SK-N-SH treated with all-trans-retinoic acid at 6 μM for 48 hours (cell line): Measurements from ENCODE around the gene KCNMB2.

ENCODE experiments used
- ATAC-seq: fragments of 200-7000 bp; cut with Tn5 transposase; 3 replicates; pipeline ENCODE4 v1.9.1; 2020; ENCODE audit warnings: mild to moderate bottlenecking, moderate library complexity
- ARNTL ChIP-seq: fragments of 450-650 bp; formaldehyde crosslinking; IDR thresholded peaks from 2 replicates; pipeline ENCODE4 v1.5.0; 2020; ENCODE audit warnings: low read depth, mild to moderate bottlenecking, moderate library complexity, borderline replicate concordance
- BACH2 ChIP-seq: fragments of 250-450 bp; sonication (Bioruptor Pico); IDR thresholded peaks from 2 replicates; pipeline ENCODE4 v1.9.0; 2021; ENCODE audit warnings: mild to moderate bottlenecking, borderline replicate concordance
- CSDC2 ChIP-seq: fragments of 250-450 bp; sonication (Bioruptor Pico); IDR thresholded peaks from 2 replicates; pipeline ENCODE4 v1.5.0; 2020; ENCODE audit warnings: mild to moderate bottlenecking, moderate library complexity
- ESRRG ChIP-seq: fragments of 250-450 bp; sonication (Bioruptor Pico); IDR thresholded peaks from 2 replicates; pipeline ENCODE4 v1.6.1; 2021; ENCODE audit warnings: mild to moderate bottlenecking
- ISL1 ChIP-seq: fragments of 250-450 bp; sonication (Bioruptor Pico); IDR thresholded peaks from 2 replicates; pipeline ENCODE4 v2.1.2; 2022; ENCODE audit warnings: mild to moderate bottlenecking, moderate library complexity
- OSR1 ChIP-seq: fragments of 250-450 bp; sonication (Bioruptor Pico); IDR thresholded peaks from 2 replicates; pipeline ENCODE4 v1.8.0; 2022; ENCODE audit warnings: moderate library complexity, mild to moderate bottlenecking, inconsistent platforms
- PPARA ChIP-seq: fragments of 250-450 bp; sonication (Bioruptor Pico); IDR thresholded peaks from 2 replicates; pipeline ENCODE4 v1.5.0; 2020; ENCODE audit warnings: mild to moderate bottlenecking, borderline replicate concordance
- RARB ChIP-seq: fragments of 250-450 bp; sonication (Bioruptor Pico); IDR thresholded peaks from 2 replicates; pipeline ENCODE4 v1.8.0; 2021; ENCODE audit warnings: mild to moderate bottlenecking, moderate library complexity
- SNAI2 ChIP-seq: fragments of 250-450 bp; sonication (Bioruptor Pico); IDR thresholded peaks from 2 replicates; pipeline ENCODE4 v1.5.0; 2020; ENCODE audit warnings: mild to moderate bottlenecking, moderate library complexity
- TCF4 ChIP-seq: fragments of 250-450 bp; sonication (Bioruptor Pico); IDR thresholded peaks from 2 replicates; pipeline ENCODE4 v1.8.0; 2021; ENCODE audit warnings: mild to moderate bottlenecking, moderate library complexity, borderline replicate concordance
- TOX ChIP-seq: fragments of 250-450 bp; sonication (Bioruptor Pico); IDR thresholded peaks from 2 replicates; pipeline ENCODE4 v1.8.0; 2021; ENCODE audit warnings: mild to moderate bottlenecking, moderate library complexity, borderline replicate concordance
- ZC3H10 ChIP-seq: fragments of 250-450 bp; sonication (Bioruptor Pico); IDR thresholded peaks from 2 replicates; pipeline ENCODE4 v1.5.1; 2021; ENCODE audit warnings: mild to moderate bottlenecking, moderate library complexity
- ZFP3 ChIP-seq: fragments of 250-450 bp; sonication (Bioruptor Pico); IDR thresholded peaks from 2 replicates; pipeline ENCODE4 v1.5.0; 2020; ENCODE audit warnings: mild to moderate bottlenecking, moderate library complexity
- ZFP30 ChIP-seq: fragments of 450-650 bp; formaldehyde crosslinking; IDR thresholded peaks from 2 replicates; pipeline ENCODE4 v1.5.0; 2022; ENCODE audit warnings: mild to moderate bottlenecking, moderate library complexity
- ZNF70 ChIP-seq: fragments of 450-650 bp; formaldehyde crosslinking; IDR thresholded peaks from 2 replicates; pipeline ENCODE4 v1.5.0; 2020; ENCODE audit warnings: mild to moderate bottlenecking, moderate library complexity
- TF ChIP-seq, protein P1 (sequence below): fragments of 250-450 bp; sonication (Bioruptor Pico); IDR thresholded peaks from 2 replicates; pipeline ENCODE4 v1.5.1; 2021; ENCODE audit warnings: mild to moderate bottlenecking, moderate library complexity
- TF ChIP-seq, protein P2 (sequence below): fragments of 250-450 bp; sonication (Bioruptor Pico); IDR thresholded peaks from 2 replicates; pipeline ENCODE4 v1.8.0; 2021; ENCODE audit warnings: low read depth, mild to moderate bottlenecking, moderate library complexity, borderline replicate concordance
- TF ChIP-seq, protein P3 (sequence below): fragments of 250-450 bp; sonication (Bioruptor Pico); IDR thresholded peaks from 2 replicates; pipeline ENCODE4 v1.5.0; 2020; ENCODE audit warnings: mild to moderate bottlenecking, moderate library complexity
- TF ChIP-seq, protein P4 (sequence below): fragments of 250-450 bp; sonication (Bioruptor Pico); IDR thresholded peaks from 2 replicates; pipeline ENCODE4 v1.5.1; 2020; ENCODE audit warnings: low read depth, mild to moderate bottlenecking, moderate library complexity
- TF ChIP-seq, protein P5 (sequence below): fragments of 250-450 bp; sonication (Bioruptor Pico); IDR thresholded peaks from 2 replicates; pipeline ENCODE4 v1.8.0; 2020; ENCODE audit warnings: mild to moderate bottlenecking, moderate library complexity, borderline replicate concordance

KCNMB2 gene

DNA sequence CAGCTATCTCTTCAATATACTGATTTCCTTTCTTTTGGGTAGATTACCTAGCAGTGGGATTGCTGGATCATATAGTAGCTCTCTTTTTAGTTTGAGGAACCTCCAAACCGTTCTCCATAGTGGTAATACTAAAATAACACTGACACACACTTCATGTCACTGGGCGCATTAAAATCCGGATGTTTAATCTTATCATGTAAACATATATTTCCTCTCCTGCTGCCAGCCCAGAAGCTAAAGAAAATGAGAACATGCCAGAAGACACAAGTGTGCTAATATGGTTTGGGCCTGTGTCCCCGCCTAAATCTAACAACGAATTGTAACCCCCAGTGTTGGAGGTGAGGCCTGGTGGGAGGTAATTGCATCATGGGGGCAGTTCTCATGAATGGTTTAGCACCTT is 23.6 kb upstream of the KCNMB2 start:
- TF ChIP-seq, protein P1, sequence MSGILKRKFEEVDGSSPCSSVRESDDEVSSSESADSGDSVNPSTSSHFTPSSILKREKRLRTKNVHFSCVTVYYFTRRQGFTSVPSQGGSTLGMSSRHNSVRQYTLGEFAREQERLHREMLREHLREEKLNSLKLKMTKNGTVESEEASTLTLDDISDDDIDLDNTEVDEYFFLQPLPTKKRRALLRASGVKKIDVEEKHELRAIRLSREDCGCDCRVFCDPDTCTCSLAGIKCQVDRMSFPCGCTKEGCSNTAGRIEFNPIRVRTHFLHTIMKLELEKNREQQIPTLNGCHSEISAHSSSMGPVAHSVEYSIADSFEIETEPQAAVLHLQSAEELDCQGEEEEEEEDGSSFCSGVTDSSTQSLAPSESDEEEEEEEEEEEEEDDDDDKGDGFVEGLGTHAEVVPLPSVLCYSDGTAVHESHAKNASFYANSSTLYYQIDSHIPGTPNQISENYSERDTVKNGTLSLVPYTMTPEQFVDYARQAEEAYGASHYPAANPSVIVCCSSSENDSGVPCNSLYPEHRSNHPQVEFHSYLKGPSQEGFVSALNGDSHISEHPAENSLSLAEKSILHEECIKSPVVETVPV (CRISPR knock-in tag): no peak
- TF ChIP-seq ZNF70 (no peak), PPARA (CRISPR knock-in tag) (no peak), OSR1 (CRISPR knock-in tag) (no peak), ARNTL (CRISPR knock-in tag) (no peak), ESRRG (CRISPR knock-in tag) (no peak), ZFP3 (CRISPR knock-in tag) (no peak)
- TF ChIP-seq, protein P2, sequence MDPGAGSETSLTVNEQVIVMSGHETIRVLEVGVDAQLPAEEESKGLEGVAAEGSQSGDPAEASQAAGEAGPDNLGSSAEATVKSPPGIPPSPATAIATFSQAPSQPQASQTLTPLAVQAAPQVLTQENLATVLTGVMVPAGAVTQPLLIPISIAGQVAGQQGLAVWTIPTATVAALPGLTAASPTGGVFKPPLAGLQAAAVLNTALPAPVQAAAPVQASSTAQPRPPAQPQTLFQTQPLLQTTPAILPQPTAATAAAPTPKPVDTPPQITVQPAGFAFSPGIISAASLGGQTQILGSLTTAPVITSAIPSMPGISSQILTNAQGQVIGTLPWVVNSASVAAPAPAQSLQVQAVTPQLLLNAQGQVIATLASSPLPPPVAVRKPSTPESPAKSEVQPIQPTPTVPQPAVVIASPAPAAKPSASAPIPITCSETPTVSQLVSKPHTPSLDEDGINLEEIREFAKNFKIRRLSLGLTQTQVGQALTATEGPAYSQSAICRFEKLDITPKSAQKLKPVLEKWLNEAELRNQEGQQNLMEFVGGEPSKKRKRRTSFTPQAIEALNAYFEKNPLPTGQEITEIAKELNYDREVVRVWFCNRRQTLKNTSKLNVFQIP: no peak
- no peak for ATAC-seq

DNA sequence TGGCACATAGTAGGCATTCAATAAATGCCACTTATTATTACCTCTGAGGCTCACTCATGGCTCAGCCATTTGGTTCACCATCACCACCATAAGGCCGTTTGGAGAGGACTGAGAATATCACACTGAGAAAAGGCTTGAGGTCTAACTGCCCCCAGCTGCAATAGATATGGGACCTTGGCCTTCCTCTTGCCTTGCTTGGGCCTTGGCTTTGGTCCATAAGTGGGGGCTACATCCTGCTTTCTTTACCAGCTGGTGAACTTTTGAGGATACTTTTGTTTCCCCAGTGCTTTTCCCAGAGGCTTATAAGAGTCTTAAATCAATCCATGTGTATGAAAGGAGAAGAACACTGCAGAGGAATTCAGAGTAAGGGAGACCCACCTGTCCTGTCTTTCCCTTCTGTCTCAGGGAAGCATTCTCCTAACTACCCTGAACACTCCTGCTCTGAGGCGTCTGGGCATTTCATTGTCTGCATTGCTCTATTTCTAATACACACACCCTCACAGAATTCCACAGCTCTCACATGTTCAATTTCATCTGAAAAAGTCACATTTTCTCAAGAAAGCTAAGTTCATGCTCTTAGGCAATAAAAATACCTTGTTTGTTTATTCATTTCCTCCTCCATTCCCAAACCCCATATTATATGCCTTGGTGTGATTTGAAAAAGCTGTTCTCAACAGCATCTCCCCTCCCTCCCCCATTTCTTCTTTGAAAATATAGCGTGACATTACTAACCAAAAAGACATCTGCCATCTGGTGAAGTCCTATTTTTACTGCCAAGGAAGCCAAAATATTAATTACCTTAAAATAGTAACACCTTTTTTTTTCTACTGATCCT is 22.5 kb upstream of the KCNMB2 start:
- TF ChIP-seq, protein P3, sequence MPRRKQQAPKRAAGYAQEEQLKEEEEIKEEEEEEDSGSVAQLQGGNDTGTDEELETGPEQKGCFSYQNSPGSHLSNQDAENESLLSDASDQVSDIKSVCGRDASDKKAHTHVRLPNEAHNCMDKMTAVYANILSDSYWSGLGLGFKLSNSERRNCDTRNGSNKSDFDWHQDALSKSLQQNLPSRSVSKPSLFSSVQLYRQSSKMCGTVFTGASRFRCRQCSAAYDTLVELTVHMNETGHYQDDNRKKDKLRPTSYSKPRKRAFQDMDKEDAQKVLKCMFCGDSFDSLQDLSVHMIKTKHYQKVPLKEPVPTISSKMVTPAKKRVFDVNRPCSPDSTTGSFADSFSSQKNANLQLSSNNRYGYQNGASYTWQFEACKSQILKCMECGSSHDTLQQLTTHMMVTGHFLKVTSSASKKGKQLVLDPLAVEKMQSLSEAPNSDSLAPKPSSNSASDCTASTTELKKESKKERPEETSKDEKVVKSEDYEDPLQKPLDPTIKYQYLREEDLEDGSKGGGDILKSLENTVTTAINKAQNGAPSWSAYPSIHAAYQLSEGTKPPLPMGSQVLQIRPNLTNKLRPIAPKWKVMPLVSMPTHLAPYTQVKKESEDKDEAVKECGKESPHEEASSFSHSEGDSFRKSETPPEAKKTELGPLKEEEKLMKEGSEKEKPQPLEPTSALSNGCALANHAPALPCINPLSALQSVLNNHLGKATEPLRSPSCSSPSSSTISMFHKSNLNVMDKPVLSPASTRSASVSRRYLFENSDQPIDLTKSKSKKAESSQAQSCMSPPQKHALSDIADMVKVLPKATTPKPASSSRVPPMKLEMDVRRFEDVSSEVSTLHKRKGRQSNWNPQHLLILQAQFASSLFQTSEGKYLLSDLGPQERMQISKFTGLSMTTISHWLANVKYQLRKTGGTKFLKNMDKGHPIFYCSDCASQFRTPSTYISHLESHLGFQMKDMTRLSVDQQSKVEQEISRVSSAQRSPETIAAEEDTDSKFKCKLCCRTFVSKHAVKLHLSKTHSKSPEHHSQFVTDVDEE (CRISPR knock-in tag): no peak
- TF ChIP-seq, protein P2: no peak
- TF ChIP-seq RARB (CRISPR knock-in tag) (no peak), BACH2 (CRISPR knock-in tag) (no peak), TCF4 (no peak), TOX (CRISPR knock-in tag) (no peak), ARNTL (CRISPR knock-in tag) (no peak), ISL1 (CRISPR knock-in tag) (no peak), ESRRG (CRISPR knock-in tag) (no peak), OSR1 (CRISPR knock-in tag) (no peak), ZC3H10 (no peak), ZFP3 (CRISPR knock-in tag) (no peak), ZFP30 (CRISPR knock-in tag) (no peak), SNAI2 (CRISPR knock-in tag) (no peak), ZNF70 (no peak), CSDC2 (CRISPR knock-in tag) (no peak)
- TF ChIP-seq, protein P4, sequence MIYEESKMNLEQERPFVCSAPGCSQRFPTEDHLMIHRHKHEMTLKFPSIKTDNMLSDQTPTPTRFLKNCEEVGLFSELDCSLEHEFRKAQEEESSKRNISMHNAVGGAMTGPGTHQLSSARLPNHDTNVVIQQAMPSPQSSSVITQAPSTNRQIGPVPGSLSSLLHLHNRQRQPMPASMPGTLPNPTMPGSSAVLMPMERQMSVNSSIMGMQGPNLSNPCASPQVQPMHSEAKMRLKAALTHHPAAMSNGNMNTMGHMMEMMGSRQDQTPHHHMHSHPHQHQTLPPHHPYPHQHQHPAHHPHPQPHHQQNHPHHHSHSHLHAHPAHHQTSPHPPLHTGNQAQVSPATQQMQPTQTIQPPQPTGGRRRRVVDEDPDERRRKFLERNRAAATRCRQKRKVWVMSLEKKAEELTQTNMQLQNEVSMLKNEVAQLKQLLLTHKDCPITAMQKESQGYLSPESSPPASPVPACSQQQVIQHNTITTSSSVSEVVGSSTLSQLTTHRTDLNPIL (CRISPR knock-in tag): no peak
- TF ChIP-seq, protein P5, sequence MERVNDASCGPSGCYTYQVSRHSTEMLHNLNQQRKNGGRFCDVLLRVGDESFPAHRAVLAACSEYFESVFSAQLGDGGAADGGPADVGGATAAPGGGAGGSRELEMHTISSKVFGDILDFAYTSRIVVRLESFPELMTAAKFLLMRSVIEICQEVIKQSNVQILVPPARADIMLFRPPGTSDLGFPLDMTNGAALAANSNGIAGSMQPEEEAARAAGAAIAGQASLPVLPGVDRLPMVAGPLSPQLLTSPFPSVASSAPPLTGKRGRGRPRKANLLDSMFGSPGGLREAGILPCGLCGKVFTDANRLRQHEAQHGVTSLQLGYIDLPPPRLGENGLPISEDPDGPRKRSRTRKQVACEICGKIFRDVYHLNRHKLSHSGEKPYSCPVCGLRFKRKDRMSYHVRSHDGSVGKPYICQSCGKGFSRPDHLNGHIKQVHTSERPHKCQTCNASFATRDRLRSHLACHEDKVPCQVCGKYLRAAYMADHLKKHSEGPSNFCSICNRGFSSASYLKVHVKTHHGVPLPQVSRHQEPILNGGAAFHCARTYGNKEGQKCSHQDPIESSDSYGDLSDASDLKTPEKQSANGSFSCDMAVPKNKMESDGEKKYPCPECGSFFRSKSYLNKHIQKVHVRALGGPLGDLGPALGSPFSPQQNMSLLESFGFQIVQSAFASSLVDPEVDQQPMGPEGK (CRISPR knock-in tag): no peak
- TF ChIP-seq, protein P1 (CRISPR knock-in tag): no peak
- no peak for ATAC-seq
